Smooth muscle cell of the coronary artery (primary cell): Measurements from ENCODE around the gene ZNF728. TPM values are rescaled to one million over a fixed set of nuclear protein-coding genes. Genes with fewer than 3 reads are reported as not detected.

Source experiments
- total RNA-seq: library from RNA; depleted of rRNA; stranded (reverse); fragments of >200 nt; gene quantifications from 2 replicates; pipeline ENCODE4 v1.2.3, GENCODE V29; 2014; ENCODE audit warnings: low replicate concordance

The ZNF728 gene
- 0.12 and 0.23 TPM in 2 replicates for total RNA-seq

GRCh38 chr19:23002690-23003422 lies at the start of gene ZNF728:
ZNF728 (minus strand) TSS chr19:23003176; CDS start chr19:23003030, 146 bp downstream.

Other genes with a start within 250 kb of the ZNF728 start
- not detected in 2 replicates for gene ZNF99, start 219.0 kb downstream of the ZNF728 start, total RNA-seq
- not detected in 2 replicates for gene ZNF723, start 170.9 kb downstream of the ZNF728 start, total RNA-seq
- 1.1 TPM in 1 of 2 replicates, not detected in the other for gene ZNF730, start 113.8 kb upstream of the ZNF728 start, total RNA-seq
- 2.0 and 3.8 TPM in 2 replicates for gene ZNF724, start 247.2 kb upstream of the ZNF728 start, total RNA-seq